Esophagus squamous epithelium (tissue), 5 donors: ENCODE measurements around the gene OR51B6. TPM values are rescaled to one million over a fixed set of nuclear protein-coding genes. Genes with fewer than 3 reads are reported as not detected.
"Not testable (repeated sequence)": the region's sequence is repeated elsewhere in the genome, so short reads cannot be mapped to it uniquely, and the experiment has no call there.

Experiments
- DNase-seq: peaks from one replicate; lab custom pipeline; 2025; lab: John Stamatoyannopoulos, UW
- H3K27ac ChIP-seq, 4 donors: fragments of 200-600 bp; sonication (generic); one replicate each; pipeline ENCODE4 v1.5.1; 2016 to 2019; ENCODE audit warnings: mild to moderate bottlenecking in 1 of 4
- H3K27me3 ChIP-seq, 4 donors: fragments of 200-600 bp; sonication (generic); 1 replicate in 3 of 4; 2 replicates in 1 of 4; pipeline versions ENCODE4 v1.5.1 to v1.6.0; 2017 to 2021; ENCODE audit warnings: antibody characterized with exemption in 1 of 4
- H3K36me3 ChIP-seq, 3 donors: fragments of 200-600 bp; sonication (generic); one replicate each; pipeline ENCODE4 v1.5.1; 2016 to 2019
- H3K4me1 ChIP-seq, 3 donors: fragments of 200-600 bp; sonication (generic); one replicate each; pipeline ENCODE4 v1.5.1; 2017 to 2019
- H3K4me3 ChIP-seq, 4 donors: fragments of 200-600 bp; sonication (generic); 1 replicate in 3 of 4; 2 replicates in 1 of 4; pipeline ENCODE4 v1.5.1; 2016 to 2019; ENCODE audit warnings: mild to moderate bottlenecking in 2 of 4, moderate library complexity in 1 of 4
- H3K9me3 ChIP-seq, 3 donors: fragments of 200-600 bp; sonication (generic); one replicate each; pipeline ENCODE4 v1.5.1; 2016 to 2019
- POLR2A ChIP-seq, 4 donors: fragments of 450-650 bp; IDR thresholded peaks; one replicate each; pipeline ENCODE4 v1.6.1; 2017; ENCODE audit warnings: antibody characterized with exemption in 4 of 4, mild to moderate bottlenecking in 4 of 4, moderate library complexity in 3 of 4
- WGBS, 2 donors: methylation state at CpG; one replicate each; pipeline ENCODE4 v1.1.5; 2018; 5-methylcytosine and 5-hydroxymethylcytosine counted together
- intact Hi-C: fragments of 100-400 bp; cut with DNase I; formaldehyde crosslinking; loops from one replicate; pipeline ENCODE4 v1.15.0; 2022
- total RNA-seq, 4 donors: library from RNA; depleted of rRNA; stranded (reverse); fragments of >200 nt; gene quantifications; one replicate each; pipeline ENCODE4 v1.1.0, GENCODE V29; 2016
- TF ChIP-seq, protein P1 (sequence below), 6 experiments: fragments of 450-650 bp in 4 of 6; fragments of 200-600 bp in 2 of 6; sonication (generic) in 2 of 6; IDR thresholded peaks; one replicate each; pipeline ENCODE4 v1.5.1; 2016 to 2019; ENCODE audit warnings: antibody characterized with exemption in 6 of 6, mild to moderate bottlenecking in 4 of 6, moderate library complexity in 4 of 6
- donor health status: DM: yes; HTN: yes; CAD: no.

OR51B6 gene
- total RNA-seq, 4 donors from 2014 or later: not detected

DNA sequence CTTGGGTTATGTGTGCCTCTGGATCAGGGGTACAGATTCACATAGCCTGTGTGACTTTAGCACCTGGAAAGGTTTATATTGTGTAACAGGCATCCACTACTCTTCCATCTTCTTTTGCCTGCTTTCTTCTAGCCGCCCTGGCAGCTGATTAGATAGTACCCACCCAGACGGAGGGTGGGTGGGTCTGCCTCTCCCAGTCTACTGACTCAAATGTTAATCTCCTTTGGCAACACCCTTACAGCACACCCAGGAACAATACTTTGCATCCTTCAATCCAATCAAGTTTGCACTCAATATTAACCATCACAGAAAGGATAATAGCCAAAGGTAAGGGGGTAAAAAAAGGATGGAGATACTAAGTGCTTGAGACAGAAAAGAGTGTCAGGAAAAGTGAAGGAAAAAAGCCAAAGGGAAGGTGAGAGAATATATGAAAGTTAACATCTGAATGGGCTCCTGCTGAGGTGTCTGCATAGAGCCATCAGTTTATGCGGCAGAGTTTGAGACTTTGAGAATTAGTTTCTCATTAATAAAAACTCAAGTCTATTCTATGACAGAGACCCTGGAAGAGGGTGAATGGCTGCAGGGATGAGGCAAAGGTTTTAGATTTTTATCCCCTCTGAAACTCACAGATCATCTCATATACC, 2.6 kb upstream of the OR51B6 start:
- WGBS, 2 donors: 27 to 29% methylated on average over 3 of the region's 3 CpGs
- TF ChIP-seq, protein P1, sequence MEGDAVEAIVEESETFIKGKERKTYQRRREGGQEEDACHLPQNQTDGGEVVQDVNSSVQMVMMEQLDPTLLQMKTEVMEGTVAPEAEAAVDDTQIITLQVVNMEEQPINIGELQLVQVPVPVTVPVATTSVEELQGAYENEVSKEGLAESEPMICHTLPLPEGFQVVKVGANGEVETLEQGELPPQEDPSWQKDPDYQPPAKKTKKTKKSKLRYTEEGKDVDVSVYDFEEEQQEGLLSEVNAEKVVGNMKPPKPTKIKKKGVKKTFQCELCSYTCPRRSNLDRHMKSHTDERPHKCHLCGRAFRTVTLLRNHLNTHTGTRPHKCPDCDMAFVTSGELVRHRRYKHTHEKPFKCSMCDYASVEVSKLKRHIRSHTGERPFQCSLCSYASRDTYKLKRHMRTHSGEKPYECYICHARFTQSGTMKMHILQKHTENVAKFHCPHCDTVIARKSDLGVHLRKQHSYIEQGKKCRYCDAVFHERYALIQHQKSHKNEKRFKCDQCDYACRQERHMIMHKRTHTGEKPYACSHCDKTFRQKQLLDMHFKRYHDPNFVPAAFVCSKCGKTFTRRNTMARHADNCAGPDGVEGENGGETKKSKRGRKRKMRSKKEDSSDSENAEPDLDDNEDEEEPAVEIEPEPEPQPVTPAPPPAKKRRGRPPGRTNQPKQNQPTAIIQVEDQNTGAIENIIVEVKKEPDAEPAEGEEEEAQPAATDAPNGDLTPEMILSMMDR (IDR thresholded peaks at IDR 0.05): no peak
- no peak for TF ChIP-seq POLR2A (IDR thresholded peaks at IDR 0.05)
- Histone ChIP-seq H3K36me3 (no peaks in the 10 kb centered on the region), H3K27ac (no peak overlapping the region), H3K4me3 (no peak overlapping the region), H3K9me3 (no peaks in the 10 kb centered on the region), H3K27me3 (no peaks in the 10 kb centered on the region), H3K4me1 (no peaks in the 10 kb centered on the region)
- intact Hi-C loops: no loop called here
- no peak for DNase-seq

DNA sequence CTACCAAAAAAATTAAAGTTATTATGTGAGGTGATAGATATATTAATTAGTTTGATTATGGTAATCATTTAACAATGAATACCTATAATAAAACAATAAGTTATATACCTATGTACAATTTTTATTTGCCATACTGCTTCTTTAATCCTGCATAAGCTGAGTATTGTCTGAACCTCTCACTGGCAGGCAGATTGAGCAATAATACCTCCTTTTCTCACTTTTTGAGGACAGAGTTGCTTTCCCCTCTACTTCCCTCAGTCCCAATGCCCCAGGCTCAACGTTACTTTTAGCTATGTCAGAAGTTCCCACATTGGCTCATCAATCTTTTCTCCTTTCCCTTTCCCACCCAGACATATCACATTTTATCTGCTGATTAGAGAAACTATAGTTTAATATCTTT, 1.8 kb upstream of the OR51B6 start:
- no peaks in the 10 kb centered on the region for H3K9me3 ChIP-seq
- intact Hi-C loops: no loop called here
- H3K36me3 ChIP-seq: no peaks in the 10 kb centered on the region
- no peak for TF ChIP-seq POLR2A (IDR thresholded peaks at IDR 0.05)
- TF ChIP-seq, protein P1 (IDR thresholded peaks at IDR 0.05): no peak
- no peak overlapping the region for H3K27ac ChIP-seq
- H3K4me3 ChIP-seq: no peak overlapping the region
- 29 to 30% methylated on average over 1 of the region's 1 CpG for WGBS, 2 donors
- no peaks in the 10 kb centered on the region for H3K27me3 ChIP-seq
- no peak for DNase-seq
- no peaks in the 10 kb centered on the region for H3K4me1 ChIP-seq

DNA sequence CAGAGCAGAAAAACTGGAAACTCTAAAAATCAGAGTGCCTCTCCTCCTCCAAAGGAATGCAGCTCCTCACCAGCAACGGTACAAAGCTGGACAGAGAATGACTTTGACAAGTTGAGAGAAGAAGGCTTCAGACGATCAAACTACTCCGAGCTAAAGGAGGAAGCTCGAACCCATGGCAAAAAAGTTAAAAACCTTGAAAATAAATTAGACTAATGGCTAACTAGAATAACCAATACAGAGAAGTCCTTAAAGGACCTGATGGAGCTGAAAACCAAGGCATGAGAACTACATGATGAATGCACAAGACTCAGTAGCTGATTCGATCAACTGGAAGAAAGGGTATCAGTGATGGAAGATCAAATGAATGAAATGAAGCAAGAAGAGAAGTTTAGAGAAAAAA, 4.7 kb downstream of the OR51B6 start:
- WGBS, 2 donors: 83% methylated on average over 5 of the region's 5 CpGs
- H3K4me1 ChIP-seq, H3K27ac ChIP-seq, intact Hi-C loops, H3K9me3 ChIP-seq, H3K36me3 ChIP-seq, H3K4me3 ChIP-seq, H3K27me3 ChIP-seq, DNase-seq: not testable (repeated sequence)

DNA sequence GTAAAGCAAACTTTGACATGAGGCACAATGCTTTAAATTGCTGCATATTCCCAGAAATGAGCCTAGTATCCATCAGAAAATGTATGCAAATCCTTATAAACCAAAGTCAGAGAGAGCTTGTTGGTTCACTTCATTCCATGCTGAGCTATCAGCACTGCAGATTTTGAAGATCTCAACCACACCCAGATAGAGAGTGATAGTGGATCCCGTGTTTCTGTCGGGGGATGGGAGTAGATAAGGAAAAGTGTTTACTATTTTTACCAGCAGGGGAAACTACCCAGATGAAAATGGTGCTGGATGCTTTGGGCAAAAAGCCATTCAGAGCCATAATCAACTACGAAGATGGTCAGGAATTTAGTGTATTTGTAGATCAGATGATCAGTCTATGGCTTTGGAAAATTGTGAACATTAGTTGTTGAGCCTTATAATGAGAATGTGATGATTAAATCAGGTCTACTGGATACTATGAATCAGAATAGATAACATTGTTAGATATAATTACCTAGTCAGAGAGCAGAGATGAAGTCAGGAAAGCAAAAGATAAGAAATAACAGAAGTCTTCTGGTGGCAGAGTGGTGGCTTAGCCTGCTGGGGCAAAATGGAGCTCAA, 10.8 kb downstream of the OR51B6 start:
- 50 to 67% methylated on average over 3 of the region's 3 CpGs for WGBS, 2 donors
- Histone ChIP-seq H3K4me3 (no peak overlapping the region), H3K36me3 (no peaks in the 10 kb centered on the region), H3K9me3 (no peaks in the 10 kb centered on the region), H3K4me1 (no peaks in the 10 kb centered on the region), H3K27me3 (no peaks in the 10 kb centered on the region), H3K27ac (no peak overlapping the region)
- no peak for DNase-seq
- intact Hi-C loops: no loop called here
- TF ChIP-seq POLR2A (IDR thresholded peaks at IDR 0.05): no peak
- TF ChIP-seq, protein P1 (IDR thresholded peaks at IDR 0.05): no peak

DNA sequence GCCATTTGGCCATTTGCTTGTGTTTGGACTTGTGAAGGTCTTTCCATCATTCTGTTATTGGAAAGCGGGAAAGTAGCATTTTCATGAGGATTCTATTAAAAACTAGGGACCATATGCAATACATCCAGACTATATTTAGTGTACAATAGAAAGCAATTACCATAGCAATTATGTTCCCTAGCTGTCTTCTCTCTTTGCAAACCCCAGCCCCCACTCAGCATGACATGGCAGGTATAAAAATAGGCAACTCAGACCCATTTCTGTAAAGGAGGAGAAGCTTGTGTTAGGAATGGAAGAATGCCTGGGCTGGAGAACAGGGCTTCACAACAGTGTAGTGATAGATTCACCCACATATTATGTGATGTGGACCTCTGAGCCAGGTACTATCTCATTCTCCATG, 12.4 kb downstream of the OR51B6 start:
- Histone ChIP-seq H3K4me3 (no peak overlapping the region), H3K9me3 (no peaks in the 10 kb centered on the region), H3K4me1 (no peaks in the 10 kb centered on the region), H3K27me3 (no peaks in the 10 kb centered on the region), H3K27ac (no peak overlapping the region), H3K36me3 (no peaks in the 10 kb centered on the region)
- TF ChIP-seq POLR2A (IDR thresholded peaks at IDR 0.05): no peak
- TF ChIP-seq, protein P1 (IDR thresholded peaks at IDR 0.05): no peak
- 74 to 80% methylated on average over 1 of the region's 1 CpG for whole genome bisulfite sequencing, 2 donors
- intact Hi-C loops: no loop called here
- DNase-seq: no peak
